HepG2 (cell line): ENCODE data around the gene ITGB3. TPM values are rescaled to one million over a fixed set of nuclear protein-coding genes. Genes with fewer than 3 reads are reported as not detected.

Source experiments
- BRF2 ChIP-seq: sonication (generic); formaldehyde crosslinking; IDR thresholded peaks from 2 replicates; pipeline ENCODE4 v1.8.1; 2022; ENCODE audit warnings: mild to moderate bottlenecking, missing genetic modification reagents
- CENPT ChIP-seq: sonication (generic); formaldehyde crosslinking; IDR thresholded peaks from 2 replicates; pipeline ENCODE4 v1.8.0; 2022; ENCODE audit warnings: low read depth, mild to moderate bottlenecking, moderate library complexity, missing genetic modification reagents
- GATAD1 ChIP-seq: IDR thresholded peaks from 2 replicates; pipeline ENCODE4 v1.6.1; 2016; ENCODE audit warnings: missing genetic modification reagents, missing compliant biosample characterization
- HDAC1 ChIP-seq: sonication (generic); formaldehyde crosslinking; IDR thresholded peaks from 2 replicates; pipeline ENCODE4 v1.5.1; 2020; ENCODE audit warnings: mild to moderate bottlenecking, missing genetic modification reagents
- HNF4G ChIP-seq, 2 experiments: sonication (generic) in 1 of 2; formaldehyde crosslinking in 1 of 2; IDR thresholded peaks; 2 replicates each; pipeline versions ENCODE4 v1.4.0 to v1.6.1; 2011 to 2020; ENCODE audit warnings: borderline replicate concordance in 2 of 2, low read depth in 2 of 2, mild to moderate bottlenecking in 2 of 2, low read length in 1 of 2, missing genetic modification reagents in 1 of 2, moderate library complexity in 1 of 2
- HOXA9 ChIP-seq: sonication (generic); formaldehyde crosslinking; IDR thresholded peaks from 2 replicates; pipeline ENCODE4 v1.8.1; 2022; ENCODE audit warnings: missing genetic modification reagents, mild to moderate bottlenecking, moderate library complexity, borderline replicate concordance
- IRF2 ChIP-seq: IDR thresholded peaks from 2 replicates; pipeline ENCODE4 v1.6.1; 2018; ENCODE audit warnings: missing genetic modification reagents, missing compliant biosample characterization
- MAX ChIP-seq: IDR thresholded peaks from 2 replicates; pipeline ENCODE4 v1.6.1; 2012; ENCODE audit warnings: inconsistent platforms
- MEIS2 ChIP-seq: sonication (generic); formaldehyde crosslinking; IDR thresholded peaks from 2 replicates; pipeline ENCODE4 v1.9.0; 2021; ENCODE audit warnings: mild to moderate bottlenecking, missing genetic modification reagents
- MLX ChIP-seq: IDR thresholded peaks from 2 replicates; pipeline ENCODE4 v1.6.1; 2016
- NFIB ChIP-seq: sonication (generic); formaldehyde crosslinking; IDR thresholded peaks from 2 replicates; pipeline ENCODE4 v1.9.0; 2021; ENCODE audit warnings: missing genetic modification reagents, mild to moderate bottlenecking, borderline replicate concordance
- NR1H2 ChIP-seq: sonication (generic); formaldehyde crosslinking; IDR thresholded peaks from 2 replicates; pipeline ENCODE4 v1.8.1; 2022; ENCODE audit warnings: low read depth, missing genetic modification reagents, borderline replicate concordance
- RBM39 ChIP-seq: fragments of 200-400 bp; formaldehyde crosslinking; IDR thresholded peaks from one replicate; pipeline ENCODE4 v1.6.1; 2018; ENCODE audit warnings: antibody characterized with exemption, mild to moderate bottlenecking, low read depth, low read length; ENCODE audit not compliant: poor library complexity, severe bottlenecking
- SIN3B ChIP-seq: fragments of 150-350 bp; IDR thresholded peaks from 2 replicates; pipeline ENCODE4 v1.6.1; 2014; ENCODE audit warnings: low read length
- SRSF4 ChIP-seq: fragments of 200-400 bp; formaldehyde crosslinking; IDR thresholded peaks from one replicate; pipeline ENCODE4 v1.6.1; 2018; ENCODE audit warnings: mild to moderate bottlenecking, low read depth, low read length, moderate library complexity; ENCODE audit not compliant: poor library complexity, severe bottlenecking
- TAF15 ChIP-seq: fragments of 200-400 bp; formaldehyde crosslinking; IDR thresholded peaks from one replicate; pipeline ENCODE4 v1.6.1; 2018; ENCODE audit warnings: mild to moderate bottlenecking, low read depth, low read length; ENCODE audit not compliant: poor library complexity, severe bottlenecking
- XRCC5 ChIP-seq: fragments of 200-400 bp; formaldehyde crosslinking; optimal IDR thresholded peaks from 2 replicates; pipeline ENCODE3; 2017; ENCODE audit warnings: mild to moderate bottlenecking, low read length
- ZBTB49 ChIP-seq: sonication (generic); formaldehyde crosslinking; IDR thresholded peaks from 2 replicates; pipeline ENCODE4 v1.4.0; 2020; ENCODE audit warnings: missing genetic modification reagents, borderline replicate concordance
- ZNF160 ChIP-seq: sonication (generic); formaldehyde crosslinking; IDR thresholded peaks from 2 replicates; pipeline ENCODE4 v1.8.0; 2022; ENCODE audit warnings: mild to moderate bottlenecking, inconsistent platforms, missing genetic modification reagents
- ZNF343 ChIP-seq: sonication (generic); formaldehyde crosslinking; IDR thresholded peaks from 2 replicates; pipeline ENCODE4 v1.4.0; 2020; ENCODE audit warnings: mild to moderate bottlenecking, missing genetic modification reagents
- ZNF468 ChIP-seq: sonication (generic); formaldehyde crosslinking; IDR thresholded peaks from 2 replicates; pipeline ENCODE4 v1.8.0; 2022; ENCODE audit warnings: mild to moderate bottlenecking, moderate library complexity, missing genetic modification reagents
- ZNF564 ChIP-seq: sonication (generic); formaldehyde crosslinking; IDR thresholded peaks from 2 replicates; pipeline ENCODE4 v1.8.1; 2023; ENCODE audit warnings: mild to moderate bottlenecking, missing genetic modification reagents
- ZNF605 ChIP-seq: sonication (generic); formaldehyde crosslinking; IDR thresholded peaks from 2 replicates; pipeline ENCODE4 v1.8.0; 2022; ENCODE audit warnings: mild to moderate bottlenecking, missing genetic modification reagents
- ZNF772 ChIP-seq: sonication (generic); formaldehyde crosslinking; IDR thresholded peaks from 2 replicates; pipeline ENCODE4 v1.5.0; 2020; ENCODE audit warnings: mild to moderate bottlenecking, missing genetic modification reagents
- ZSCAN22 ChIP-seq: sonication (generic); formaldehyde crosslinking; IDR thresholded peaks from 2 replicates; pipeline ENCODE4 v1.4.0; 2020; ENCODE audit warnings: mild to moderate bottlenecking, missing genetic modification reagents
- polyA plus RNA-seq, 8 experiments: library from polyadenylated mRNA; depleted of rRNA in 3 of 8; stranded (reverse) in 7 of 8; unstranded in 1 of 8; fragments of >200 nt; fragmentation: Illumina TruSeq in 4 of 8; extraction: Trizol in 4 of 8; gene quantifications; 2 replicates each; pipeline versions ENCODE4 v1.2.1 to v1.2.3, GENCODE V29; 2011 to 2016; ENCODE audit warnings: low read depth in 4 of 8, missing spikeins in 1 of 8, mixed read lengths in 1 of 8; ENCODE audit not compliant: insufficient read depth in 1 of 8
- total RNA-seq, 5 experiments: library from RNA; depleted of rRNA; stranded (reverse); fragments of >200 nt; fragmentation: Illumina TruSeq; extraction: Trizol; gene quantifications; 2 replicates each; pipeline ENCODE4 v1.2.3, GENCODE V29; 2016; ENCODE audit warnings: low read depth in 1 of 5

Gene ITGB3
- total and polyA plus RNA-seq, 2 of the 13 experiments (the other 11 are each of a cell fraction or from before 2014, with no cell fraction given) = 0.09 to 0.31 TPM

- peak; percentile 39; the same call in 1 of the 2 replicates for TF ChIP-seq HDAC1 (CRISPR knock-in tag)
- TF ChIP-seq MLX (CRISPR knock-in tag) = no peak
- TF ChIP-seq HOXA9 = no peak
- no peak for TF ChIP-seq ZNF160 (CRISPR knock-in tag)
- TF ChIP-seq ZNF468 (CRISPR knock-in tag) = 0 out of 2 replicates have a peak, but pooled peaks have one; percentile 38
- no peak for TF ChIP-seq ZNF564 (CRISPR knock-in tag)
- TF ChIP-seq RBM39 = peak; percentile 80
- TF ChIP-seq SRSF4 = no peak
- no peak for TF ChIP-seq ZSCAN22 (CRISPR knock-in tag)
- TF ChIP-seq ZBTB49 (CRISPR knock-in tag) = no peak
- no peak for TF ChIP-seq BRF2 (CRISPR knock-in tag)
- TF ChIP-seq NR1H2 (CRISPR knock-in tag) = no peak
- TF ChIP-seq TAF15 = no peak
- no peak for TF ChIP-seq GATAD1 (CRISPR knock-in tag)
- no peak for TF ChIP-seq NFIB (CRISPR knock-in tag)
- no peak for TF ChIP-seq HNF4G (IDR thresholded peaks at IDR 0.05; ENCODE audit: borderline replicate concordance, low read depth, low read length)
- peak; percentile 39; the same call in 1 of the 2 replicates for TF ChIP-seq HNF4G (CRISPR knock-in tag; IDR thresholded peaks at IDR 0.05; ENCODE audit: borderline replicate concordance, low read depth)
- peak; percentile 36 for TF ChIP-seq XRCC5
- 0 out of 2 replicates have a peak, but pooled peaks have one; percentile 40 for TF ChIP-seq ZNF772 (CRISPR knock-in tag)
- TF ChIP-seq SIN3B = no peak
- TF ChIP-seq IRF2 (CRISPR knock-in tag) = no peak
- peak; percentile 42; the same call in 1 of the 2 replicates for TF ChIP-seq MEIS2 (CRISPR knock-in tag)
- TF ChIP-seq CENPT (CRISPR knock-in tag) = 0 out of 2 replicates have a peak, but pooled peaks have one; percentile 37
- TF ChIP-seq MAX = peak; percentile 25; the same call in 1 of the 2 replicates
- TF ChIP-seq ZNF343 (CRISPR knock-in tag) = peak; percentile 70; the same call in 1 of the 2 replicates
- TF ChIP-seq ZNF605 = no peak
Measured at GRCh38 chr17:47253541-47254402, at the start of gene ITGB3 (continued).
